HG02759 (cell line): Measurements from ENCODE around the gene RHOT1.
"Not testable (repeated sequence)": the region's sequence is repeated elsewhere in the genome, so short reads cannot be mapped to it uniquely, and the experiment has no call there.

ENCODE experiments used
- ATAC-seq: cut with Tn5 transposase; IDR thresholded peaks from one replicate; pipeline ENCODE4 v1.9.1; 2021; ENCODE audit warnings: mild to moderate bottlenecking, moderate library complexity; ENCODE audit not compliant: unreplicated experiment

Gene RHOT1

DNA sequence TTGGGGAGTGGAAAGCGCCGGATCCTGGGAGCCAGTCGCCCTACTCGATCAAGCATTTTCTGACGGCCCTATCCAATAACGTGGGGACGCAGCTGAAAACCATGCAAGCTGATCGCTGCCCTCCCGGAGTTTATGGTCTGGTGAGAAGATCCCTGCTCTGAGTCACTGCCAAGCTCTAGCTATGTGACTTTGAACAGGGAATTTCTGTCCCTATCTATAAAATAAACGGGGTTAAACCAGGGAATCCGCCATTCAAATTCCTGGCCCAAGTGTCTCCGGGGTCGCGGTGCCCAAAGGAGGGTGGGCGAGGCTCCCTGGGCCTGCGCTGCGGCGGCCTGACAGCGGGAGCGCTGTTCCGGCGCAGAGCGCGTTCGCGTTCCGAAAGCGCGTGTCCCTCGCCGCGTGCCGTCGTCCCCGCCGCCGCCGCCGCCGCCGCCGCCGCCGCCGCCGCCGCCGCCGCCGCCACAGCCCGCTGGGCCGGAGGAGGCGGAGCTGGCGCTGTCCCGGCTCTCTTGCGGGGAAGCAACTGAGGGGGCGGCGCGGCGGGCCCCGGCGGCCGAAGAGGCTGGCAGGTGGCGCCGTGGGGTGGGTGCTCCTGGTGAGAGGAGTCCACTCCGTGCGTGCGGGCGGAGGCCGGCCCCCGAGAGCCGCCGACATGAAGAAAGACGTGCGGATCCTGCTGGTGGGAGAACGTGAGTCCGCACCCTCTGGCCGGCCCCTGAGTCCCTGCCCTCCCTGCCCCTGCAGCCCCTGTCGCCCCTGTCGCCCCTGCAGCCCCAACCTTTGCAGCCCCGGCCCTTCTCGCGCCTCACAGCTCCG lies at the start of gene RHOT1:
RHOT1 (plus strand) TSS at position 465 of the 819 bp plus-strand sequence; CDS start at position 656, 191 bp downstream.
- peak; percentile 85 for ATAC-seq

DNA sequence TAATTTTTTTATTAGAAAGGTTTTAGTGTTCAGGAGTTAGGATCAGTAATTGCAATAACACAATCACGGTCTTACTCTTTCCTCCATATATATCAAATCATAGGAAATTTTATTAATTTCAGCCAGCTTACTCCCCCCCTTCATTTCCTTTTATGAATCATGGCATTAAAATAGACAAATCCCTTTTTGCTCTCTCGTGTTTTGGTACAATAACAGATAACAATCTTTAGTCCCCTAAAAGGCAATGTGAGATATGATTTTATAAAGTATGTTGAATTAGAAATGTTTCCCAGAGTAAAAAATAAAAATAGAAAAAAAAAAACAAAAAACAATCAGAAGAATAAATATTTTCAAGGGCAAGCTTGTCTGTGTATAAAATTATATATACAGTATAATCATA lies 42.6 kb upstream of the RHOT1 start:
- no peak for ATAC-seq

DNA sequence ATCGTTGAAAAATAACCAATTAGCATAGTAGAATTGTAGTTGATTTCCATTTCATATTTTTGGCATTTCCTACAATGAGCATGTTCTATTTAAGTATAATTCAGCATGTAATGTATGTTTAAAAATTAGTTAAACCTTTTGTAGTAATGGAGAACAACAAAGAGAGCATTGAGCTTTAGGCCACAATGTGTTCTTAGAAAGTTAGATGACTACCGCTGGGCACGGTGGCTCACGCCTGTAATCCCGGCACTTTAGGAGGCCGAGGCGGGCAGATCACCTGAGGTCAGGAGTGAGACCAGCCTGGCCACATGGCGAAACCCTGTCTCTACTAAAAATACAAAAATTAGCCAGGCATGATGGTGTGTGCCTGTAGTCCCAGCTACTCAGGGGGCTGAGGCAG lies 42.0 kb upstream of the RHOT1 start:
- not testable (repeated sequence) for ATAC-seq

DNA sequence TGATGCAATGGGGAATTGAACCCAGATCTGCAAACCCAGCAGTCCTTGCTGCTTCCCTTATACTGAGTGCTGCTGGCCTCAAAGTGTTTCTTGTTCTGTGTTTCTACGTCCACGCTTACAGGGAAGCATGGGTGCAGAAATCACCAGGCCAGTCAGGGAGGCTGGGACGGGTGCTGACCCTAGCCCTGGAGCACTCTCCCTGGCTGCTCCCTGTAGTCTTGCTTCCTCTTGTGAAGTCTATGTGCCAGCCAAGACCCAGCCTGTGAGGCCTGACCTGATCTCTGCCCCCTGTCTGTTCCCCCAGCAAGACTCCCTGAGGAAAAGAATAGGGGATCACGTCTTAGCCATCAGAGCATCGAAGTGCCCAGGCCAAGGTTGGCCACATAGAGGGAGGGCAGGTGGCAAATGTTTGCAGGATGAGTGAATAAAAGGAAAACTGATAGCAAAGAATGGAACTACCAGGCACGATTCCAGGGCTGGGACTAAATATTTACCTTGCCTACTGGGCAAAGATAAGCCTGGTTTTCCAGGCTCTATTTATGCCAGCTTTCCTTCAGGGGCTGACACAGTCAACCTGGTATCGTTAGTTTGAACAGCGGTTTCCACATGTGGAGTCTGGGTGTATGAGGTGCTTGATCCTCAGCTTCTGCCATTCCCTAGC lies 41.2 kb upstream of the RHOT1 start:
- no peak for ATAC-seq

DNA sequence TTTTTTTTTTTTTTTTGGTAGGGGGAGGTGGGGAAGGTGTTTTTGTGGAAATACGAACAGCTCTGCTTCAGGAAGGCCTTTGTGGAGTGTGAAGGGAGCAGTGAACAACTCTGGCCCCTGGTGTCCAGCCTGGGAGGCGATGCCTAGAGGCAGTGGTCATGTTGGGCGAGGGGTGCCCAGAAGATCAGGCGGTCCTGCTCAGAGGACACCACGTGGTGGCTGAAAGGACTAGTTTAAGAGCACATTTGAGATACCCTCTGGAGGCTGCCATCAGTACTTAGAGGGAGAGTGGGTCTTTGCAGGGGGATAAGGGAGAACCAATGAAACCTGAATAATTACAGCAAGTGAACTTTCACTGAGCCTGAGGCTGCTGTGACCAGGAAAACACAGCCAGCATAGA lies 40.1 kb upstream of the RHOT1 start:
- no peak for ATAC-seq

DNA sequence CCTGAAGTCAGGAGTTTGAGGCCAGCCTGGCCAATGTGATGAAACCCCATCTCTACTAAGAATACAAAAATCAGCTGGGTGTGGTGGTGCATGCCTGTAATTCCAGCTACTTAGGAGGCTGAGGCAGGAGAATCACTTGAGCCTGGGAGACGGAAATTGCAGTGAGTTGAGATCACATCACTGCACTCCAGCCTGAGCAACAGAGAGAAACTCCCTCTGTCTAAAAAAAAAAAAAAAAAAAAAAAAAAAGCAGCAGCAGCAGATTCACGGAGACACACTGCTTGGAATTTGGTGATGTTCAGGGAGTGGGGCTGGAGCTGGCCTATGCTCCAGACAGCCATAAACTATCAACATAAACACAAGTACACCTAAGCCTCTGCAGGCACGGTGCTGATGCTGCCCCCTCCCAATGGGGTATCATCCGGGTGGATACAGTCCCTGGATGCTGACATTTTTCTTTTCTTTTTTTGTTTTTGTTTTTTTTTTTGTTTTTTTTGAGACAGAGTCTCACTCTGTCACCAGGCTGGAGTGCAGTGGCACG lies 39.6 kb upstream of the RHOT1 start:
- ATAC-seq, result no peak

DNA sequence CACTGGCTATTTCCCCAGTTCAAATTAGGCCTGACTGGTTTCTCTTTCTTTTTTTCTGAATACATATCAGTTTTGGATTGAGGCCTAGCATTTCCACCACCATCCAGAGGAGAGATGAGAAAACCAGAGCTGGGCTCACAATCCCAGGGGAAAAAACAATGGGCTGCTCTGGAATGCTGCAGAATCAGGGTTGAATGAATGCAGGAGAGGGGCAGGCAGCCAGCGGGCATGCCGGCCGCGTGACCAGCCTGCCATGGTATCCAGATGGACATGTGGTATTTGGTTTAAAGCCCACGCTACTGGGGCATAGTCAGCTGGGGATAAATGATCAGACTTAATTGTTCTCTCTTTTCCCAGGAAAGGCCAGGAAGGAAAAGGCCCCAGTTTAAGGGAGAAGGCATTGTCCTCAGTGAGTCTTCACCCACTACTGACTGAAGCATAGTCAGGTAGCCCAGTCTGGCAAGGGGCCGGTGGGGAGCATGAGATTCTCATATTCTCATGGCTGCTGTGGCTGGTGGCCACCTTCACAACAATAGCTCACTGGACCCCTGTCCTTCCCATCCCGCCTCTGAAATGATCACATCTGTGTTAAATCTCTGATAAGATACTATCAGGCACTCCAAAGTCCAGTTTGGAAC lies 38.7 kb upstream of the RHOT1 start:
- no peak for ATAC-seq

GRCh38 chr17:32104158-32104557 lies 38.1 kb upstream of the RHOT1 start:
- no peak for ATAC-seq

- not testable (repeated sequence) for ATAC-seq
These were observed 35.8 kb upstream of the RHOT1 start for GRCh38 chr17:32106471-32106981.

DNA sequence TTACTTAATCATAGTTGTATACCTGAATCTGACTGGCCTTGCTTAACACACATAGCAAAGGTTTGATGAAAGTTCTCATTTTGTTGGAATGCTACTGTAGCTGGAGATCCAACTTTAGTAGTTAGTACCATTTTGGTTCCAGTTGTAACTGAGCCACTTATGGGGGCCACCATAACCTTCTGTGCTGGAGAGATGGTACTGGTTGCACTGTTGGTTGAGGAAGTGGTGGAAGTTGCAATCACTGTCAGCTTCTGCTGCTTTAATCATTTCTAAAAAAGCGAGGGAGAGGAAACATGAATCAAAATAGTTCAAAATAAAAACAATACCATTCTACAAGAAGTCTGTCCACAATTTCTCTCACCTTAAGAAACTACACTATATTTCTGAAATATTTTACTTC lies 35.1 kb upstream of the RHOT1 start:
- not testable (repeated sequence) for ATAC-seq

DNA sequence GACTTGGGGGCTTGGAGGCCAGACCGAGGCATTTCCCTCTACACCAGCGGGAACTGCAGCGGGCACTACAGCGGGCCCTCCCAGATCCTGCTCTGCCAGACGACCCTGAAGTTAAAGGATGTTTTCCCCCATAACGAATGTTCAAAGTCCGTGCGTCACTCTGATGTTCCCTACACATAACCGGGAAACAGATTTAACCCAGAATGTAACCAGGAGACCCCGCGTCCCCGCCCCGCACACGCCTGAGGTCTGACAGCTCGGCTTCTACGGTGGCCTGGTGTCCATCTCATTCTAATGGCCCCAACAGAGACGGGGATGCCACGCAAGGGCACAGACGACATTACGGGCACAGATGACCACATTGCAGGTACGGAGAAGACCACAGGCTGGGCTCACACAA lies 31.7 kb upstream of the RHOT1 start:
- ATAC-seq, result no peak

DNA sequence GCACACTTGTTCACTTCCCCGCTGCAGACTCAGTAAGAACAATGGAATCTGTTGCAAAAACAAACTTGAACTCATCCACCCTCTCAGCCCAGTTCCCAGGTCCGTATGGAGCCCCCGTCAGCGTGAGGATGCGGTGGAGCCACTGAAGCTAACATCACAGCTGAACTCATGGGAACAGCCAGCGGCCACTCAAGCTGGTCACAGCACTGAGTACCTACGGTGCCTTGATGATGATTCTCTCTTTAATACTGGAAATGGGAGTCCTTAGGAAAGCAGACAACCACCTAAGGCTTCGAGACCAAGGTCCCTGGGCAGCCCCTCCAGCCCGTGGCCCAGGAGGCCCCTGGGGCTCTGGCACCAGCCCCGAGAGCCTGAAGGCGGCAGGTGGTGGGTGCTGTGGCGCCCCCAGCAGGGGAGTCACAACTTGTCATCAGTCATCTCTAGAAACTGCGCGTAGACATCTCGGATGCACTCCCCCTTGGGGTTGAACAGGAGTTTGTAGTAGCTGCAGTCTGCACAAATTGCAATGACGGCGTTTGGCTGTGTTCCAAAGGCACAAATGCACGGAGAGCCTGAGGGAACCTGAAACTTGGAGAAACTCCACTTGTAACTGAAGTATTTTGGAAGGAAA lies 31.0 kb upstream of the RHOT1 start:
- ATAC-seq, result no peak

DNA sequence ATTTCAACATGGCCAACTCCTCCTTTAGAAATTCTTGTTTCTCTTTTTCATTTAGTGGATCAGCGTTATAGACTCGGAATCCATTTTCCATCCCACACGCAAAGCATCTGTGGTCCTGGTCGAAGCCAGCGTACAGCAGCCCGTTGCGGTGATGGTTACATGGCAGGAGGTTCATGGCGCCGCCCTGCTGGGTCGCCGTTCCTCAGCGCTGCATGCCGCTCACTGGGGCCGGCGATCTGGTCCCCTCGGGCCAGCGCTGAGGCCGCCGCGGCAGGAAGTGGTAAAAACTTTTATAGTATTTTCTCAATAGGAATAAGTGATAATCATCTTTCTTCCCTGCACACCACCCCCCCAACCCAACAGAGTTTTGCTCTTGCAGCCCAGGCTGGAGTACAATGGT lies 29.9 kb upstream of the RHOT1 start:
- no peak for ATAC-seq

GRCh38 chr17:32114536-32114935 lies 27.8 kb upstream of the RHOT1 start:
- ATAC-seq, result no peak

- ATAC-seq, result not testable (repeated sequence)
These were observed 26.8 kb upstream of the RHOT1 start for GRCh38 chr17:32115546-32115945.

DNA sequence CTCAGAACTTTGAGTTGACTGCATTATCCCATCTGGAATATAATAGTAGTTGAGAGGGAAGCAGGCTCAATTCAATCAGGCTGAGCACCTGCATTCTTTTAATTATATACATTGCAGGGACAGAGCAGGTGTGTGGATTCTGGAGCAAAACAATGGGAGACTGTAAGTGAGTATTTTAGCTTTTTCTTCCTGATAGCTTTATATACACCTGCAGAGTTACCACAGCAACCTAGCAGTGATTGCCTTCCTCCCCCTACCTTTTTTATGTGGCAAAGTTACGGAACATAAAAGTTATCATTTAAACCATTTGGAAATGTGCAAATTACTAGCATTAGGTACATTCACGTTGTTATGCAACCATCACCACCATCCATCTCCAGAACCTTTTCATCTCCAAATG lies 25.4 kb upstream of the RHOT1 start:
- ATAC-seq, result no peak

GRCh38 chr17:32117399-32117798 lies 24.9 kb upstream of the RHOT1 start:
- ATAC-seq, result no peak

- ATAC-seq, result not testable (repeated sequence)
These were observed 24.2 kb upstream of the RHOT1 start for GRCh38 chr17:32118088-32118487.

DNA sequence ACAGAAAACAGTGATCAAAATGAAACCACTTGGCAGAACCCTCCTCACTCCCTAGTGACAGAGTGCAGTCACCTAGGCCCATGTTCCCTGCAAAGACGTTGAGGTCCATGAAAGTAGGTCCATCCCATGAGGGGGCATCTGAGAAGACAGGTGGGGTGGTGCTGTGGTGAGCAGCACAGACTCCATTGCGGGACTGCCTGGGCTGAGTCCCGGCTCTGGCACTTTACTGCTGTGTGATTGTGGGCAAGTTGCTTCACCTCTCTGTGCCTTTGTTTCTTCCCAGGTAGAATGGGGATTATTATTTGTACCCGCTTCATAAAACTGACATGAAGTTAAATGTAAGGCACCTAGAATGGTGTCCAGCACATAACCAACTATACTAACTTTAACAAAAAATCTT lies 23.5 kb upstream of the RHOT1 start:
- no peak for ATAC-seq

DNA sequence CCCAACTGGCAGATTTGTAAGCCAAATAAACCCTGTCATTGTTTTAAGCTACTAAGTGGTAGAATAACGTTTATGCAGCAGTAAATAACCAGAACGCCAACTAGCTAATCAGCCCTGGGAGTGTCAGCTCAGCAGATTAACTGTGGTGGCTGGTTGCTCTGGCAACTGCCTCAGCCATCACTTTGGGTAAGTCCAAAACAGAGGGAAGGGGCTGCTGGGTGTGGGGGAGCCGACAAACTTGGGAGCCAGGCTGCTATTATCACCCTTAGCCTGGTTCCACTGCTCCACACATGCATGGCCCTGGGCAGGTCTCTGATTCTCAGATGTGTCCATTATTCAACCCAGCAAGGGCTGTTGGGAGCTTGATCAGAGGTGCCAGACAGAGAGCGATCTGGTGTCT lies 22.2 kb upstream of the RHOT1 start:
- no peak for ATAC-seq

- no peak for ATAC-seq
These were observed 21.6 kb upstream of the RHOT1 start for GRCh38 chr17:32120716-32121115.
